ENCODE results near the gene HACD4.

DNA sequence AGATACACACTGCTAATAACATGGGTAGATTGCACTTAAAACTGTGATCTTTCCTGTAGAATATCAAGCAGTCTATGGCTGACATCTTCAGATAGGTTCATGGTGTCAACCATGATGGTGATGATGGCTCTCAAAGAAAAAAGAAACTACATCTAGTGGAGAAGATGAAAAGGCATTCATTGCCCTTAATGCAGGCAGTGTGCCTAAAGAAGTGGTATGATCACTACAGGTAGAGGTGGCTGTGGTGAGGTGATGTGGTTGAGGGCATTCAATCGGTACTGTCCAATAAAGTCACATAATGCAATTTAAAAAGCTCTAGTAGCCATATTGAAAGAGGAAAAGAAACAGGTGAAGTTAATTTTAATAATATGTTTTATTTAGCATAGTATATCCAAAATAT lies 49.4 kb upstream of the HACD4 start:
- no peak for TF ChIP-seq POLR2A (IDR thresholded peaks at IDR 0.05)
- TF ChIP-seq, protein P1, sequence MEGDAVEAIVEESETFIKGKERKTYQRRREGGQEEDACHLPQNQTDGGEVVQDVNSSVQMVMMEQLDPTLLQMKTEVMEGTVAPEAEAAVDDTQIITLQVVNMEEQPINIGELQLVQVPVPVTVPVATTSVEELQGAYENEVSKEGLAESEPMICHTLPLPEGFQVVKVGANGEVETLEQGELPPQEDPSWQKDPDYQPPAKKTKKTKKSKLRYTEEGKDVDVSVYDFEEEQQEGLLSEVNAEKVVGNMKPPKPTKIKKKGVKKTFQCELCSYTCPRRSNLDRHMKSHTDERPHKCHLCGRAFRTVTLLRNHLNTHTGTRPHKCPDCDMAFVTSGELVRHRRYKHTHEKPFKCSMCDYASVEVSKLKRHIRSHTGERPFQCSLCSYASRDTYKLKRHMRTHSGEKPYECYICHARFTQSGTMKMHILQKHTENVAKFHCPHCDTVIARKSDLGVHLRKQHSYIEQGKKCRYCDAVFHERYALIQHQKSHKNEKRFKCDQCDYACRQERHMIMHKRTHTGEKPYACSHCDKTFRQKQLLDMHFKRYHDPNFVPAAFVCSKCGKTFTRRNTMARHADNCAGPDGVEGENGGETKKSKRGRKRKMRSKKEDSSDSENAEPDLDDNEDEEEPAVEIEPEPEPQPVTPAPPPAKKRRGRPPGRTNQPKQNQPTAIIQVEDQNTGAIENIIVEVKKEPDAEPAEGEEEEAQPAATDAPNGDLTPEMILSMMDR (IDR thresholded peaks at IDR 0.05), result no peak
- no peak for TF ChIP-seq POLR2AphosphoS5 (IDR thresholded peaks at IDR 0.05)
